ENCODE data around the gene ABLIM1.

DNA sequence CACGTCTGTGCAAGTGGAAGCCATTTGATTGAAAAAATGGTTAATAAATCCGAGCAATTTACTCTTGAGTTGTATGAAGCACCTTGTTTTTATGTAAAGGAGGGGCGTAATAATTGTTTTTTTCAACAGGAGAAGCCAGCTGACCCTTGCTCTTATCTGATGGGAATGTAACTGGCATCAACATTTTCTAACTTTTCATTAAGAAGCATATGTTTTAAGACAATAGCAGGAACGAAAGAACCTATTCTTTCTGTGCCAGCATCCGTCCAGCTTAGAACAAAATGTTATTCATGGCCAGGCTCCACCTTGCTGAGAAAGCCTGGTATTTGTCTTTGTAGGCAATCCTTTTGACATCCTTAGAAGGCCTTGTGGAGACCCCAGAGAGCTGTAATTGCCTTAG, 231.6 kb downstream of the ABLIM1 start:
- TF ChIP-seq CTCF (conservative IDR thresholded peaks at IDR 0.05) (no peak), ZFX (IDR thresholded peaks at IDR 0.05) (no peak)

Measured in C4-2B (cell line).